GM12878 (cell line): ENCODE results near the gene ZNF280A. TPM values are rescaled to one million over a fixed set of nuclear protein-coding genes. Genes with fewer than 3 reads are reported as not detected.

Experiments
- ATAC-seq: fragments of 200-7000 bp; cut with Tn5 transposase; 3 replicates; pipeline ENCODE4 v1.9.1; 2020; ENCODE audit warnings: mild to moderate bottlenecking, moderate library complexity
- BruUV-seq: library from RNA; stranded (reverse); fragments of 400-500 nt; replicated peaks from 2 replicates; lab custom pipeline; 2021; lab: Mats Ljungman, UMichigan
- CTCF ChIA-PET: fragments of 300-600 bp; sonication (Branson Sonifier 250); formaldehyde crosslinking; extraction: SDS; loops from one replicate; lab custom pipeline; 2021; ENCODE audit warnings: inconsistent platforms; lab: Yijun Ruan, JAX
- POLR2A ChIA-PET: fragments of 350-600 bp; formaldehyde crosslinking; extraction: SDS; loops from one replicate; lab custom pipeline; 2021; ENCODE audit warnings: inconsistent platforms; lab: Charles Lee
- RAD21 ChIA-PET: fragments of 300-600 bp; sonication (Branson Sonifier 250); formaldehyde crosslinking; loops from one replicate; lab custom pipeline; 2023; ENCODE audit warnings: antibody characterized with exemption; ENCODE audit not compliant: unreplicated experiment; lab: Charles Lee
- SMC1A ChIA-PET: fragments of 300-600 bp; sonication (Branson Sonifier 250); formaldehyde crosslinking; loops from one replicate; lab custom pipeline; 2023; ENCODE audit not compliant: unreplicated experiment, uncharacterized antibody; lab: Charles Lee
- DNase-seq: peaks from one replicate; pipeline ENCODE4 v3.0.0-alpha.2; 2011; ENCODE audit warnings: low read depth, low spot score
- FAIRE-seq: peaks from 3 replicates; lab custom pipeline; 2011; peaks lifted over from hg19 to GRCh38; lab: Jason Lieb, UNC
- H2AFZ ChIP-seq: 2 replicates; pipeline ENCODE4 v1.6.0; 2011; ENCODE audit warnings: low read depth, low read length, control low read depth; ENCODE audit not compliant: control insufficient read depth
- H3K27ac ChIP-seq: 2 replicates; pipeline ENCODE4 v1.5.1; 2011; ENCODE audit warnings: control low read depth; ENCODE audit not compliant: control insufficient read depth, insufficient read depth
- H3K27me3 ChIP-seq, 2 experiments: replicated peaks in 1 of 2; 2 replicates each; pipeline versions ENCODE4 v1.6.0 to v1.6.1; 2011; ENCODE audit warnings: low read length in 1 of 2; ENCODE audit not compliant: control insufficient read depth in 2 of 2, insufficient read depth in 2 of 2
- H3K36me3 ChIP-seq, 2 experiments: 2 replicates each; pipeline ENCODE4 v1.5.1; 2011; ENCODE audit warnings: low read length in 1 of 2; ENCODE audit not compliant: control insufficient read depth in 2 of 2, insufficient read depth in 2 of 2
- H3K4me1 ChIP-seq: 2 replicates; pipeline ENCODE4 v1.6.1; 2011; ENCODE audit warnings: mild to moderate bottlenecking, low read length, moderate library complexity, mixed read lengths; ENCODE audit not compliant: control insufficient read depth, insufficient read depth
- H3K4me2 ChIP-seq: 2 replicates; pipeline ENCODE4 v1.6.0; 2011; ENCODE audit warnings: control low read depth; ENCODE audit not compliant: control insufficient read depth, insufficient read depth
- H3K4me3 ChIP-seq: fragments of 200-600 bp; sonication (generic); 2 replicates; pipeline ENCODE4 v1.5.1; 2016
- H3K79me2 ChIP-seq: 2 replicates; pipeline ENCODE4 v1.6.0; 2011; ENCODE audit warnings: low read length; ENCODE audit not compliant: control insufficient read depth, insufficient read depth
- H3K9ac ChIP-seq: 2 replicates; pipeline ENCODE4 v1.8.0; 2011; ENCODE audit warnings: low read length, control low read depth, mixed read lengths; ENCODE audit not compliant: control insufficient read depth, insufficient read depth
- H3K9me3 ChIP-seq: replicated peaks from 3 replicates; pipeline ENCODE4 v1.5.1; 2011; ENCODE audit warnings: mild to moderate bottlenecking, low read length; ENCODE audit not compliant: control insufficient read depth, insufficient read depth
- H4K20me1 ChIP-seq: 2 replicates; pipeline ENCODE4 v1.6.0; 2011; ENCODE audit not compliant: control insufficient read depth, insufficient read depth
- CREM ChIP-seq: IDR thresholded peaks from 2 replicates; pipeline ENCODE4 v1.6.1; 2014; ENCODE audit warnings: antibody characterized with exemption, low read depth
- ESRRA ChIP-seq: IDR thresholded peaks from 2 replicates; pipeline ENCODE4 v1.6.1; 2012; ENCODE audit warnings: mild to moderate bottlenecking, low read length, improper control_type of control experiment
- EZH2 ChIP-seq: IDR thresholded peaks from 2 replicates; pipeline ENCODE4 v1.6.1; 2012; ENCODE audit warnings: low read depth, mild to moderate bottlenecking, control low read depth, inconsistent platforms, low read length, borderline replicate concordance; ENCODE audit not compliant: control insufficient read depth
- HDAC6 ChIP-seq: fragments of 200-600 bp; sonication (generic); IDR thresholded peaks from one replicate; pipeline ENCODE4 v1.8.0; 2017; ENCODE audit warnings: antibody characterized with exemption; ENCODE audit not compliant: unreplicated experiment
- JUND ChIP-seq: IDR thresholded peaks from 2 replicates; pipeline ENCODE4 v1.6.1; 2012; ENCODE audit warnings: low read depth, mild to moderate bottlenecking, low read length, improper control_type of control experiment, moderate library complexity
- NFXL1 ChIP-seq: fragments of 450-650 bp; IDR thresholded peaks from 2 replicates; pipeline ENCODE4 v1.6.1; 2017; ENCODE audit warnings: antibody characterized with exemption, mild to moderate bottlenecking, borderline replicate concordance
- NR2C2 ChIP-seq: IDR thresholded peaks from 2 replicates; pipeline ENCODE4 v1.6.1; 2011; ENCODE audit warnings: borderline replicate concordance, low read depth; ENCODE audit not compliant: control insufficient read depth, insufficient read length
- RCOR1 ChIP-seq: conservative IDR thresholded peaks from 2 replicates; pipeline ENCODE4 v1.6.1; 2012; ENCODE audit warnings: low read depth, low read length, improper control_type of control experiment
- SKIL ChIP-seq: fragments of 450-650 bp; IDR thresholded peaks from 2 replicates; pipeline ENCODE4 v1.6.1; 2017; ENCODE audit warnings: mild to moderate bottlenecking, low read depth, inconsistent platforms; ENCODE audit not compliant: poor library complexity, severe bottlenecking
- TARDBP ChIP-seq: IDR thresholded peaks from 2 replicates; pipeline ENCODE4 v1.6.1; 2016; ENCODE audit warnings: borderline replicate concordance
- TCF3 ChIP-seq: IDR thresholded peaks from 2 replicates; pipeline ENCODE4 v1.6.1; 2012; ENCODE audit warnings: low read depth, mild to moderate bottlenecking, low read length, borderline replicate concordance; ENCODE audit not compliant: insufficient read depth
- ZBTB40 ChIP-seq: fragments of 450-650 bp; IDR thresholded peaks from 2 replicates; pipeline ENCODE4 v1.6.1; 2016; ENCODE audit warnings: mild to moderate bottlenecking, moderate library complexity, borderline replicate concordance
- ZNF384 ChIP-seq: IDR thresholded peaks from 2 replicates; pipeline ENCODE4 v1.6.1; 2012; ENCODE audit warnings: low read depth, mild to moderate bottlenecking, low read length, improper control_type of control experiment, borderline replicate concordance
- ZNF592 ChIP-seq: fragments of 450-650 bp; IDR thresholded peaks from 2 replicates; pipeline ENCODE4 v1.6.1; 2017; ENCODE audit warnings: mild to moderate bottlenecking, moderate library complexity
- ZNF622 ChIP-seq: fragments of 450-650 bp; IDR thresholded peaks from 2 replicates; pipeline ENCODE4 v1.6.1; 2017; ENCODE audit warnings: mild to moderate bottlenecking, inconsistent platforms
- WGBS: methylation state at CpG from one replicate; pipeline ENCODE4 v1.1.6; 2016; ENCODE audit warnings: low lambda C conversion rate; ENCODE audit not compliant: insufficient replicate concordance, insufficient coverage; ENCODE audit errors: missing lambda C conversion rate; 5-methylcytosine and 5-hydroxymethylcytosine counted together
- in situ Hi-C: fragments of 300-500 bp; cut with MboI; formaldehyde crosslinking; loops from 9 replicates; pipeline ENCODE4 v1.14.3; 2018; ENCODE audit warnings: mixed read lengths
- intact Hi-C: fragments of 100-400 bp; cut with micrococcal nuclease; formaldehyde crosslinking; loops from one replicate; pipeline ENCODE4 v1.14.2; 2022; ENCODE audit not compliant: unreplicated experiment
- polyA plus RNA-seq, 11 experiments: library from polyadenylated mRNA; depleted of rRNA in 4 of 11; unstranded in 6 of 11; stranded (reverse) in 5 of 11; fragments of >200 nt; fragmentation: Nextera tagmentation in 4 of 11; fragmentation: Illumina TruSeq in 1 of 11; extraction: Ambion mirVana in 4 of 11; extraction: Trizol in 1 of 11; gene quantifications; 1 replicate in 1 of 11; 2 replicates in 10 of 11; pipeline versions ENCODE4 v1.2.1 to v1.2.3, GENCODE V29; 2011 to 2016; ENCODE audit warnings: inconsistent platforms in 2 of 11, missing spikeins in 2 of 11, low read depth in 1 of 11
- total RNA-seq, 4 experiments: library from RNA; depleted of rRNA in 3 of 4; stranded (reverse); fragments of >200 nt in 3 of 4; fragmentation: Illumina TruSeq in 1 of 4; extraction: Trizol in 1 of 4; gene quantifications; 2 replicates each; pipeline versions ENCODE4 v1.2.1 to v1.2.3, GENCODE V29; 2013 to 2021

ZNF280A gene
- total and polyA plus RNA-seq, 10 of the 15 experiments (the other 5 are each of a cell fraction or from before 2014, with no cell fraction given) = 0.03 to 0.06 TPM; not detected in 8

- Histone ChIP-seq H3K36me3 (no peaks in the 10 kb centered on the region; a peak in 1 of 4 replicates), H4K20me1 (no peaks in the 10 kb centered on the region), H3K4me3 (no peak overlapping the region), H2AFZ (no peak overlapping the region), H3K9me3 (no peaks in the 10 kb centered on the region), H3K9ac (no peak overlapping the region), H3K4me1 (no peaks in the 10 kb centered on the region), H3K27ac (no peak overlapping the region), H3K4me2 (no peak overlapping the region), H3K79me2 (no peaks in the 10 kb centered on the region), H3K27me3 (no peaks in the 10 kb centered on the region)
- no TSS peak for BruUV-seq
- ChIA-PET POLR2A (no interaction called here), SMC1A (no interaction called here), RAD21 (no interaction called here), CTCF (no interaction called here)
- WGBS = 99% methylated on average over 6 of the region's 6 CpGs
- no peak for ATAC-seq
- DNase-seq = no peak
- in situ Hi-C loops (no loop called here), intact Hi-C loops (no loop called here)
- FAIRE-seq = no peak
- TF ChIP-seq ZNF622 = no peak
- TF ChIP-seq NFXL1 = no peak
- no peak for TF ChIP-seq JUND
- TF ChIP-seq TARDBP = no peak
- TF ChIP-seq NR2C2 = no peak
- no peak for TF ChIP-seq RCOR1
- TF ChIP-seq ZNF592 = no peak
- no peak for TF ChIP-seq CREM
- no peak for TF ChIP-seq ESRRA
- no peak for TF ChIP-seq ZNF384
- TF ChIP-seq HDAC6 = no peak
- TF ChIP-seq SKIL = no peak
- no peak for TF ChIP-seq ZBTB40
- no peak for TF ChIP-seq TCF3
- no peak for TF ChIP-seq EZH2
These were observed 33.0 kb downstream of the ZNF280A start for GRCh38 chr22:22487059-22487458.
